BLaER1 (cell line): ENCODE measurements around the gene ARHGEF16.

ENCODE experiments used
- H3K27ac ChIP-seq: shearing (Covaris generic); formaldehyde crosslinking; 2 replicates; pipeline ENCODE4 v1.8.1; 2022
- H3K27me3 ChIP-seq: shearing (Covaris generic); formaldehyde crosslinking; 2 replicates; pipeline ENCODE4 v1.8.1; 2022
- H3K36me3 ChIP-seq: shearing (Covaris generic); formaldehyde crosslinking; 2 replicates; pipeline ENCODE4 v1.8.1; 2022
- H3K4me1 ChIP-seq: shearing (Covaris generic); formaldehyde crosslinking; 2 replicates; pipeline ENCODE4 v1.8.1; 2022
- H3K4me2 ChIP-seq: shearing (Covaris generic); formaldehyde crosslinking; 2 replicates; pipeline ENCODE4 v1.8.1; 2022
- H3K4me3 ChIP-seq: shearing (Covaris generic); formaldehyde crosslinking; 2 replicates; pipeline ENCODE4 v1.8.1; 2022
- H3K9ac ChIP-seq: shearing (Covaris generic); formaldehyde crosslinking; 2 replicates; pipeline ENCODE4 v1.8.1; 2022
- H3K9me3 ChIP-seq: shearing (Covaris generic); formaldehyde crosslinking; 2 replicates; pipeline ENCODE4 v1.8.1; 2022
- H4K20me1 ChIP-seq: shearing (Covaris generic); formaldehyde crosslinking; 2 replicates; pipeline ENCODE4 v1.8.1; 2022
- Cebpa-rat ChIP-seq: shearing (Covaris generic); IDR thresholded peaks from 2 replicates; pipeline ENCODE4 v1.8.1; 2022

ARHGEF16 gene

GRCh38 chr1:3459940-3460671 lies 5.6 kb downstream of the ARHGEF16 start:
- H3K9ac ChIP-seq: no peak overlapping the region
- no peak for TF ChIP-seq Cebpa-rat
- H3K27me3 ChIP-seq: no peaks in the 10 kb centered on the region
- peaks cover 70% of the 10 kb centered on the region for H3K4me1 ChIP-seq
- no peak overlapping the region for H3K27ac ChIP-seq
- H3K4me3 ChIP-seq: no peak overlapping the region
- H3K36me3 ChIP-seq: no peaks in the 10 kb centered on the region
- no peaks in the 10 kb centered on the region for H3K9me3 ChIP-seq
- H4K20me1 ChIP-seq: peaks cover 10% of the 10 kb centered on the region; the same call in 1 of the 2 replicates
- H3K4me2 ChIP-seq: peak overlapping the region; percentile 92

- Histone ChIP-seq H3K36me3 (no peaks in the 10 kb centered on the region), H3K27ac (no peak overlapping the region), H3K9me3 (no peaks in the 10 kb centered on the region), H3K4me2 (no peak overlapping the region), H3K9ac (no peak overlapping the region), H3K4me1 (peaks cover 70% of the 10 kb centered on the region), H3K27me3 (no peaks in the 10 kb centered on the region), H3K4me3 (no peak overlapping the region), H4K20me1 (peaks cover 10% of the 10 kb centered on the region; the same call in 1 of the 2 replicates)
- no peak for TF ChIP-seq Cebpa-rat
These were observed 6.2 kb downstream of the ARHGEF16 start for GRCh38 chr1:3460672-3461131.

GRCh38 chr1:3461238-3461933 lies 6.9 kb downstream of the ARHGEF16 start:
- Histone ChIP-seq H3K4me3 (no peak overlapping the region), H3K27ac (no peak overlapping the region), H3K9me3 (no peaks in the 10 kb centered on the region), H3K4me2 (no peak overlapping the region), H3K27me3 (no peaks in the 10 kb centered on the region), H4K20me1 (peaks cover 14% of the 10 kb centered on the region; the same call in 1 of the 2 replicates), H3K36me3 (no peaks in the 10 kb centered on the region), H3K4me1 (peaks cover 70% of the 10 kb centered on the region), H3K9ac (no peak overlapping the region)
- TF ChIP-seq Cebpa-rat: no peak

GRCh38 chr1:3461934-3462275 lies 7.4 kb downstream of the ARHGEF16 start:
- no peak for TF ChIP-seq Cebpa-rat
- H3K9me3 ChIP-seq: no peaks in the 10 kb centered on the region
- no peaks in the 10 kb centered on the region for H3K27me3 ChIP-seq
- no peak overlapping the region for H3K9ac ChIP-seq
- H4K20me1 ChIP-seq: peaks cover 19% of the 10 kb centered on the region; the same call in 1 of the 2 replicates
- H3K4me3 ChIP-seq: no peak overlapping the region
- H3K27ac ChIP-seq: no peak overlapping the region
- H3K36me3 ChIP-seq: no peaks in the 10 kb centered on the region
- H3K4me2 ChIP-seq: no peak overlapping the region
- peaks cover 70% of the 10 kb centered on the region for H3K4me1 ChIP-seq

GRCh38 chr1:3462356-3463012 lies 8.0 kb downstream of the ARHGEF16 start:
- peaks cover 70% of the 10 kb centered on the region for H3K4me1 ChIP-seq
- no peaks in the 10 kb centered on the region for H3K36me3 ChIP-seq

GRCh38 chr1:3463013-3463385 lies 8.5 kb downstream of the ARHGEF16 start:
- Histone ChIP-seq H3K27ac (no peak overlapping the region), H3K9ac (no peak overlapping the region), H3K27me3 (no peaks in the 10 kb centered on the region), H3K36me3 (no peaks in the 10 kb centered on the region), H3K4me2 (no peak overlapping the region), H3K9me3 (no peaks in the 10 kb centered on the region), H4K20me1 (peaks cover 24% of the 10 kb centered on the region; the same call in 1 of the 2 replicates), H3K4me3 (no peak overlapping the region), H3K4me1 (peaks cover 70% of the 10 kb centered on the region)
- TF ChIP-seq Cebpa-rat: no peak

More at GRCh38 chr1:3462356-3463012, 8.0 kb downstream of the ARHGEF16 start:
- Histone ChIP-seq H3K27ac (no peak overlapping the region), H3K27me3 (no peaks in the 10 kb centered on the region), H3K4me2 (no peak overlapping the region), H3K9me3 (no peaks in the 10 kb centered on the region), H3K4me3 (no peak overlapping the region), H3K9ac (no peak overlapping the region), H4K20me1 (peaks cover 24% of the 10 kb centered on the region; the same call in 1 of the 2 replicates)
- no peak for TF ChIP-seq Cebpa-rat

- H3K36me3 ChIP-seq: no peaks in the 10 kb centered on the region
- no peak overlapping the region for H3K9ac ChIP-seq
- H3K9me3 ChIP-seq: no peaks in the 10 kb centered on the region
- H3K4me1 ChIP-seq: peaks cover 70% of the 10 kb centered on the region
- TF ChIP-seq Cebpa-rat: no peak
- peaks cover 24% of the 10 kb centered on the region; the same call in 1 of the 2 replicates for H4K20me1 ChIP-seq
- no peak overlapping the region for H3K27ac ChIP-seq
- no peak overlapping the region for H3K4me3 ChIP-seq
- H3K4me2 ChIP-seq: no peak overlapping the region
- no peaks in the 10 kb centered on the region for H3K27me3 ChIP-seq
These were observed 9.0 kb downstream of the ARHGEF16 start for GRCh38 chr1:3463408-3463863.

GRCh38 chr1:3463891-3464648 lies 9.6 kb downstream of the ARHGEF16 start:
- Histone ChIP-seq H3K9ac (no peak overlapping the region), H3K27me3 (no peaks in the 10 kb centered on the region), H4K20me1 (peaks cover 24% of the 10 kb centered on the region; the same call in 1 of the 2 replicates), H3K9me3 (no peaks in the 10 kb centered on the region), H3K36me3 (no peaks in the 10 kb centered on the region), H3K4me3 (no peak overlapping the region), H3K27ac (no peak overlapping the region), H3K4me2 (peak overlapping the region; percentile 84), H3K4me1 (peaks cover 70% of the 10 kb centered on the region)
- no peak for TF ChIP-seq Cebpa-rat

GRCh38 chr1:3464649-3465025 lies 10.2 kb downstream of the ARHGEF16 start:
- peaks cover 70% of the 10 kb centered on the region for H3K4me1 ChIP-seq
- no peaks in the 10 kb centered on the region for H3K9me3 ChIP-seq
- no peak overlapping the region for H3K4me3 ChIP-seq
- no peaks in the 10 kb centered on the region for H3K27me3 ChIP-seq
- no peak for TF ChIP-seq Cebpa-rat
- H3K36me3 ChIP-seq: no peaks in the 10 kb centered on the region
- H3K27ac ChIP-seq: peak overlapping the region; percentile 42
- H3K9ac ChIP-seq: no peak overlapping the region
- peak overlapping the region; percentile 84 for H3K4me2 ChIP-seq
- H4K20me1 ChIP-seq: peaks cover 24% of the 10 kb centered on the region; the same call in 1 of the 2 replicates
